ENCODE results near the gene GPATCH2. TPM values are rescaled to one million over a fixed set of nuclear protein-coding genes. Genes with fewer than 3 reads are reported as not detected.

The GPATCH2 gene
- total RNA-seq, 1 experiment from 2014 or later, result 11.2 TPM

DNA sequence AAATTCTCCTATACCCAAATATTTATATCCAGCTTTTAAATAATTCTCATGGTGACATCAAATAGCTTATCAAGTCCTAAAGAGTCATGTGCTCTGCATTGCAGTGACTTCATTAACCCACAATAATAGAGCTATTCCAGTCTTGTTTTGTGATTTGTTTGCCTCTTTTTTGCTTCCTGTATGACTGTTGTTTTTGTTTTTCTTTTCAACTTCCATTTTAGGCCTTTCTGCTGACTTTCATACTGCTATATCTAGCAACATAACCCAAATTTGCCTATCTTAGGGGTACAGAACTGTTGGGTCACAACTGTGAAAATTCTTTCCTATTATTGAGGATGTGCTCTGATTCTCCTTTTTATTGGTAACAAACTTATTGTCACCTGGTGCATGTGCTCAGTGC, 30.5 kb upstream of the GPATCH2 start:
- in situ Hi-C loops (cut with HindIII; ENCODE audit: low pct_unique_long_range_greater_than_20kb, low sequenced_read_pairs) (no loop called here), intact Hi-C loops (cut with micrococcal nuclease; ENCODE audit: unreplicated experiment) (no loop called here)
- Histone ChIP-seq H3K4me3 (ENCODE audit: low read depth in 2 of 2, low read length in 2 of 2) (no peak overlapping the region), H3K27me3 (ENCODE audit: control insufficient read depth, insufficient read depth, low read length) (no peaks in the 10 kb centered on the region), H3K9me3 (ENCODE audit: control insufficient read depth, insufficient read depth, low read depth, low read length) (no peaks in the 10 kb centered on the region), H3K27ac (ENCODE audit: low read length) (no peak overlapping the region), H3K4me1 (ENCODE audit: control insufficient read depth, insufficient read depth, low read length) (no peaks in the 10 kb centered on the region), H3K36me3 (ENCODE audit: control insufficient read depth, insufficient read depth, low read length) (no peaks in the 10 kb centered on the region)
- ChIA-PET POLR2A (no interaction called here), CTCF (no interaction called here)
- DNase-seq (ENCODE audit: low read depth, low spot score), result no peak
- ATAC-seq, result no peak
- TF ChIP-seq, protein P1, sequence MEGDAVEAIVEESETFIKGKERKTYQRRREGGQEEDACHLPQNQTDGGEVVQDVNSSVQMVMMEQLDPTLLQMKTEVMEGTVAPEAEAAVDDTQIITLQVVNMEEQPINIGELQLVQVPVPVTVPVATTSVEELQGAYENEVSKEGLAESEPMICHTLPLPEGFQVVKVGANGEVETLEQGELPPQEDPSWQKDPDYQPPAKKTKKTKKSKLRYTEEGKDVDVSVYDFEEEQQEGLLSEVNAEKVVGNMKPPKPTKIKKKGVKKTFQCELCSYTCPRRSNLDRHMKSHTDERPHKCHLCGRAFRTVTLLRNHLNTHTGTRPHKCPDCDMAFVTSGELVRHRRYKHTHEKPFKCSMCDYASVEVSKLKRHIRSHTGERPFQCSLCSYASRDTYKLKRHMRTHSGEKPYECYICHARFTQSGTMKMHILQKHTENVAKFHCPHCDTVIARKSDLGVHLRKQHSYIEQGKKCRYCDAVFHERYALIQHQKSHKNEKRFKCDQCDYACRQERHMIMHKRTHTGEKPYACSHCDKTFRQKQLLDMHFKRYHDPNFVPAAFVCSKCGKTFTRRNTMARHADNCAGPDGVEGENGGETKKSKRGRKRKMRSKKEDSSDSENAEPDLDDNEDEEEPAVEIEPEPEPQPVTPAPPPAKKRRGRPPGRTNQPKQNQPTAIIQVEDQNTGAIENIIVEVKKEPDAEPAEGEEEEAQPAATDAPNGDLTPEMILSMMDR (IDR thresholded peaks at IDR 0.05), result no peak
- TF ChIP-seq SIN3A (IDR thresholded peaks at IDR 0.05; ENCODE audit: borderline replicate concordance, insufficient read depth, low read depth, low read length) (no peak), POLR2AphosphoS5 (IDR thresholded peaks at IDR 0.05; ENCODE audit: low read depth, low read length) (no peak), TCF7L2 (IDR thresholded peaks at IDR 0.05; ENCODE audit: low read depth, low read length) (no peak)
- TF ChIP-seq, protein P2, sequence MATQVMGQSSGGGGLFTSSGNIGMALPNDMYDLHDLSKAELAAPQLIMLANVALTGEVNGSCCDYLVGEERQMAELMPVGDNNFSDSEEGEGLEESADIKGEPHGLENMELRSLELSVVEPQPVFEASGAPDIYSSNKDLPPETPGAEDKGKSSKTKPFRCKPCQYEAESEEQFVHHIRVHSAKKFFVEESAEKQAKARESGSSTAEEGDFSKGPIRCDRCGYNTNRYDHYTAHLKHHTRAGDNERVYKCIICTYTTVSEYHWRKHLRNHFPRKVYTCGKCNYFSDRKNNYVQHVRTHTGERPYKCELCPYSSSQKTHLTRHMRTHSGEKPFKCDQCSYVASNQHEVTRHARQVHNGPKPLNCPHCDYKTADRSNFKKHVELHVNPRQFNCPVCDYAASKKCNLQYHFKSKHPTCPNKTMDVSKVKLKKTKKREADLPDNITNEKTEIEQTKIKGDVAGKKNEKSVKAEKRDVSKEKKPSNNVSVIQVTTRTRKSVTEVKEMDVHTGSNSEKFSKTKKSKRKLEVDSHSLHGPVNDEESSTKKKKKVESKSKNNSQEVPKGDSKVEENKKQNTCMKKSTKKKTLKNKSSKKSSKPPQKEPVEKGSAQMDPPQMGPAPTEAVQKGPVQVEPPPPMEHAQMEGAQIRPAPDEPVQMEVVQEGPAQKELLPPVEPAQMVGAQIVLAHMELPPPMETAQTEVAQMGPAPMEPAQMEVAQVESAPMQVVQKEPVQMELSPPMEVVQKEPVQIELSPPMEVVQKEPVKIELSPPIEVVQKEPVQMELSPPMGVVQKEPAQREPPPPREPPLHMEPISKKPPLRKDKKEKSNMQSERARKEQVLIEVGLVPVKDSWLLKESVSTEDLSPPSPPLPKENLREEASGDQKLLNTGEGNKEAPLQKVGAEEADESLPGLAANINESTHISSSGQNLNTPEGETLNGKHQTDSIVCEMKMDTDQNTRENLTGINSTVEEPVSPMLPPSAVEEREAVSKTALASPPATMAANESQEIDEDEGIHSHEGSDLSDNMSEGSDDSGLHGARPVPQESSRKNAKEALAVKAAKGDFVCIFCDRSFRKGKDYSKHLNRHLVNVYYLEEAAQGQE (IDR thresholded peaks at IDR 0.05; ENCODE audit: insufficient read depth in 1 of 2, low read depth in 2 of 2, low read length in 1 of 2), result no peak
- no TSS peak for BruUV-seq (replicated peaks)

DNA sequence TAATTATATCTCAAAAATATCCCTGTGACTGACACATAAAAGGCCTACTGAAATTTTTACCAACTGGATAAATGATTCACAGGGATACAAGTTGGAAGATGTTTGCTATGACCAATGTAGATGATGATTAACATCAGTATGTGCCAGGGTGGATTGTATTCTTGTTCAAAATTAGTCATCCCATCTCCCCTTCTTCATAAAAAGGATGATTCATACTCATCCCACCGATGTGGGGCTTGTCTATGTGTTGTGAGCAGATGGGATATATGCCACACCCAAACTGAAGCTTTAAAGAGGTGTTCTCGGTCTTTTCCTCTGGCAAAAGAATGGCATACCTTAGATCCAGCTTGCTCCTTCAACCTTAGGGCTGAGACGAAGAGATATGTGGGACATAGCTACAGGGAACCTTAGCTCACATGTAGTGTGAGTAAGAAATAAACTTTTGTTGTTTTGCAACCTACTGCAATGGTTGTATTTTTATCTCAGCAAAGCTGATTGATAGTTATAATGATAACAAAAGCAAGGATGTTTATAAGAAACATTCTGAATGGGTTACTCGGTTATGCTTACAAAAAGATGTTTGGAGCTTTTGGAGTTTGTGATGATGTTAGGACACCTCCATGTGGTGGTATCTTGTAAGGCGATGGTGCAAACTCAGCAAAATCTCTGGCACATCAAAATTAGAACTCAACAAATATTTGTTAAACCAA, 29.6 kb upstream of the GPATCH2 start:
- CTCF ChIA-PET, result no interaction called here
- peak; percentile 17 for DNase-seq (ENCODE audit: low read depth, low spot score)
- TF ChIP-seq POLR2AphosphoS5 (IDR thresholded peaks at IDR 0.05; ENCODE audit: low read depth, low read length), result no peak
- TF ChIP-seq, protein P1 (IDR thresholded peaks at IDR 0.05), result peak; percentile 32; the same call in 1 of the 2 replicates
- POLR2A ChIA-PET, result no interaction called here
- H3K4me1 ChIP-seq (ENCODE audit: control insufficient read depth, insufficient read depth, low read length), result no peaks in the 10 kb centered on the region
- H3K9me3 ChIP-seq (ENCODE audit: control insufficient read depth, insufficient read depth, low read depth, low read length), result no peaks in the 10 kb centered on the region
- no TSS peak for BruUV-seq (replicated peaks)
- in situ Hi-C loops (cut with HindIII; ENCODE audit: low pct_unique_long_range_greater_than_20kb, low sequenced_read_pairs) (no loop called here), intact Hi-C loops (cut with micrococcal nuclease; ENCODE audit: unreplicated experiment) (no loop called here)
- no peak overlapping the region for H3K4me3 ChIP-seq (ENCODE audit: low read depth in 2 of 2, low read length in 2 of 2)
- H3K27me3 ChIP-seq (ENCODE audit: control insufficient read depth, insufficient read depth, low read length), result no peaks in the 10 kb centered on the region
- H3K27ac ChIP-seq (ENCODE audit: low read length), result no peak overlapping the region
- no peaks in the 10 kb centered on the region for H3K36me3 ChIP-seq (ENCODE audit: control insufficient read depth, insufficient read depth, low read length)
- peak; percentile 42; the same call in 1 of the 2 replicates for ATAC-seq
